HG03469 (cell line): ENCODE measurements around the gene KLF16.

ENCODE experiments used
- ATAC-seq: cut with Tn5 transposase; IDR thresholded peaks from one replicate; pipeline ENCODE4 v1.9.1; 2021; ENCODE audit warnings: mild to moderate bottlenecking, moderate library complexity, moderate number of reproducible peaks; ENCODE audit not compliant: unreplicated experiment

KLF16 gene

GRCh38 chr19:1826557-1827521 is 36.5 kb downstream of the KLF16 start:
- no peak for ATAC-seq

DNA sequence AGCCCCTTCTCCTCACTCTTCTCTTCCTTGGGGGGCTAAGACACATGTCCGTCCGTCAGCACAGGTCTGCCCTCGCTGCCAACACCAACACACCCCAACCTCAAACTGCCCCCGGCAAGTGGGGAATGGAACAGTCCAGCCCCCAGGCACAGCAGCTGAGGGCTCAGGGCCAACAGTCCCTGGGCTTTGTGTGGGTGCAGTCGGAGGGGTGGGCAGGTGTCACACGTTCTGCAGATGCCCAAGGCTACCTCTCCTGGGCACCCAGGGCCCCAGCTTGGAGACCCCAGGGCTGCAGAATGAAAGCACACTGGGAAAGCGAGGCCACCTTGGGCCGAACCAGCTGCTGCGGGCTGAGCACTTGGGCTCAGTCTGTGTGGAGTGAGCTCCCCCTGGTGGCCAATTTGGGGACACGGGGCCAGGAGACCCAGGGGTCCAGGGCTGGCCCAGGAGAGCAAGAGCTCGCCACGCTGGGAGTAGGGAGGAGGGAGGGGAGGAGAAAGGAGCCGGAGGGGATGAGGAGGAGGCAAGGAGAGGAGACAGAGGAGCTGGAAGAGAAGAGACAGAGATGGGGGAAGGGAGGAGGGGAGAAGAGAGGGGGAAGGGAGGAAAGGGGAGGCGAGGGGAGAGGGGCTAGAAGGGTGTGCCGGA is 37.3 kb downstream of the KLF16 start:
- no peak for ATAC-seq

DNA sequence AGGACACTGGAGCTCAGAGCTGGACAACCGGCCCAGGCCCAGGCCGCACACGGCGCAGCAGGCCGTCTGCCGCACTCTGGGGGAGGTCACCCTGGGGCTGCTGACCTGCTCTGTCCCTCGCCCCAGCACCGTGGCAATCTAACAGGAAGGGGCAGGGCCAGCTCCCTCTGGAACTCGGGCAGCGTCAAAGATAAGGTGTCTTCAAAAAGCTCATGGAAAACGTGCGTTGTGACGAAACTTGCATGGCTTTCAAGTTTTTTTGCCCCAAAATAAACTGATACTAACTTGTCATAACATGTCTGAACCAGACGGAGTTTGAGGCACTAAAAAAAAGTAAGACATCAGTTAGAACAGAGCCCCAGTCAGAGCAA is 39.1 kb downstream of the KLF16 start:
- no peak for ATAC-seq

DNA sequence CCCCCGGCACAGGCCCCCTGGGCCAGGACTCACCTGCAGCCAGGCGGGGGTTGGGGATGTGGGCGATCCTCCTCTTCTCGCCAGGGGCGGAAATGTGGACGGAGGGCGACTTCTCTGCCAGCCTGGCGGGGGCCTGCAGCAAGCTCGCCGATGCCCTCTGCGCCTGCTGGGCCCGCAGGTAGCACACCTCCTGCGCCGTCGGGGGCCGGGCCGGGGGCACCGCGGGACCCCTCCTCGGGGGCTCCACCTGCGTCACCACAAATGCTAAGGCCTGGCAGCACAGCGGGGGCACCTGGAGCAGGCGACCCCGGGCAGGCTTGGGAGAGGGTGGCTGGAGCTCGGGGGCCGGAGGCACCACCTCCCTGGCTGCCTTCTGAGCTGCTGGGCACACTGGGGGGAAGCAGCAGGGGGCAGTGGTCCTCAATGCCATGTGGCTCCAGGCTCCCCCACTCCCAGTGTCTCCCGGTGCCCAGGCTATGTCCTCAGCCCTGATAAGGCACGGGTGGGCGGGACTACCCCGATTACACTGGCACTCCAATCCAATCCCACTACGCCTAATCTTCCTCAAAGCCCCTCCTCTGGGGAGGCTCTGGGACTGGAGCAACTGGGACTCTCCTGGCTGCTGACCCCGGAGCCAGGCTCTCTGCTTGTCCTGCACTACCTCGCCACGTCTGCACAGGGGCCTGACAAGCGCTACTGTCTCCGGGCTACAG is 39.7 kb downstream of the KLF16 start:
- no peak for ATAC-seq

GRCh38 chr19:1823020-1823419 is 40.4 kb downstream of the KLF16 start:
- ATAC-seq = no peak

DNA sequence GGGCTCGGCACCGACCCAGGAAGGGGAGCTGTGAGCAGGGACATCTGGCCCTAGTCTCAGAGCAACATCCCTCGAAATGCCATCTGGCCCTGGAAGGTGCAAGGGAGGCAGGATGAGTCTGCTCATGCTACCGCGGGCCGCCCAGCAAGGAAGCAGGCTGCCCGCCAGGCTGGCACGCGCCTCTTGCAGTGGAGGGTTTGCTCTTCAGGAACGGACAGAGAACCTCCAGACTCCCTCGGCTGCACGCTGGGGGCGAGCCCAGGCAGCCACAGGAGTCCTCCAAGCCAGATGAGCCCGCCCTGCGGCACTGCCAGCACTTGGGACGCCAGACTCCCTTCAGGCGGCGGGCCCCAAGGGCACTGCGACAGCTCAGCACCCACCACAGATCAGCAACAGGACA is 41.2 kb downstream of the KLF16 start:
- ATAC-seq = no peak

DNA sequence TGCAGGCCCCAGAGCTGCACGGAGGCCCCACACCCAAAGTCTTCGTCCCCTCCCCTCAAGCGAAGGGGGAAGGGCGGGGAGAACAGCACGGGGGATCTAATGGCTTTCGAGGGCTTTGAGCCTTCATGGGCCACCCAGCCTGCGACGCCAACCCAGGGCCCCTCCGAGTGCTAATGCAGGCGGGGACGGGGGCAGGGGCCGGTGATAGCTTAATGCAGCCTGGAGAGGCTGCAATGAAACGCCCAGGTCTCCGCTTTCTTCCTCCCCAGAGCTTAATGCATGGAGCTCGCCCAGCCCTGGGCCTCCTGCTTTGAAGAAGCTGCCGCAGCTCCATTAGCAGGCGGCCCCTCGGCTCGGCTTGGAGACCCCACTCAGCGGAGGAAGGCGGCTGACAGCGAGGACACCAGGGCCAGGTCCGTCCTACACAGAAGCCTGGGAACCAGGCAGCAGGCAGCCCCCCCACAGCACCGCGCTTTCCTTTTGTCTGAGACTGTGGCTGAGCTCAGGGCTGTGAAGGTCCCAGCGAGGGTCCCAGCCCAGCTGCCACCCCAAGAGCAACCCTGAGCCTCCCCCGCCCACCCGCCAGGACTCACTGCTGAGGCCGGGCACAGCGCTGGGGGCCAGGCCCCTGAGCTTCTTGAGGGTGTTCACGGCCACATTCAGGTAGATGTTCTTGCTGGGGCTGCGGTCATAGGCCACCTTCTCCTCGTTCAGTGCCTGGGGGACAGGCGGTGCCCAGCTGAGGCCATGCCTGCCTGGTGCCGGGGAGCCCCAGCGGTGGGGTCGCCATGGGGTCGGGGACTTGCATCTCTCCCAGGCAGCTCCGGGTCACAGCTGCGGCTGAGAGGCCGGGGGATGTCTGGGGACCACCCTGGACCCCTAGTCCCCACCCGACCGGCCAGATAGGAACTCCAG is 43.8 kb downstream of the KLF16 start:
- ATAC-seq = no peak

GRCh38 chr19:1818549-1819195 is 44.7 kb downstream of the KLF16 start:
- no peak for ATAC-seq

GRCh38 chr19:1817553-1818179 is 45.7 kb downstream of the KLF16 start:
- no peak for ATAC-seq

DNA sequence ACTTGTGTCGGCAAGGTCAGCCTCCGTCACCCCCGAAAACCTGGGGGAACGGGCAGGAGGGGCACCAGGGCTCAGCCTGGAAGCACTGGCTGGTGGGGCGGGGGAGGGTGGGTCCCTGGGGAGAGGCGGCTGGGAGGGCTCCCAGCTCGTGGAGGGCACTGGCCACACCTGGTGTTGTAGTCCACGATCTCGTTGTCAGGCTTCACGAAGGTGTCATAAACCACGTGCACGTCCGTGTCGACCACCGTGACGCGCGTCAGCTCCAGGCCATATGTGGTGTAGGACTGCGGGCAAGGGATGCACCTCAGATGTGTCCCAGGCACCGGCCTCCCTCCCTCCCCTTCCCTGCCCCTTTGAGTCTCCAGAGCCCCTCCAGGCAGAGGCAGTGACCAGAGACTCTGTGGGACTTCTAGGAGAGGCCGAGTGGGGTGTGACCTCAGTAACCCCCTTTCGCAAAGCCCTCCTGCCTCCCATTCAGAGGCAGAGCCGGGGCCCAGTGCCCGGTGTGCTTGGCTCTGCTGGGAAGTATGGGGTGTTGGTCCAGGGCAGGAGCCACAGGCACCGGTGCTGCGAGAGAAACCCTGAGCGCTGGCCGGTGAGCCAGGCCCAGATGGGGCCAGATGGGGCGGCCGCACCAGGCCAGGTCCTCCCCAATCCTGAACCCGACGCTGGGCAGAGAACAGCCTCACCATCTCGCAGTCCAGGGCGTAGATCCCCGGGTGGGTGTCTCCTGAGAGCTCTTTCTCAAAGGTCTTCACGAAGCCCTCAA is 46.7 kb downstream of the KLF16 start:
- no peak for ATAC-seq

DNA sequence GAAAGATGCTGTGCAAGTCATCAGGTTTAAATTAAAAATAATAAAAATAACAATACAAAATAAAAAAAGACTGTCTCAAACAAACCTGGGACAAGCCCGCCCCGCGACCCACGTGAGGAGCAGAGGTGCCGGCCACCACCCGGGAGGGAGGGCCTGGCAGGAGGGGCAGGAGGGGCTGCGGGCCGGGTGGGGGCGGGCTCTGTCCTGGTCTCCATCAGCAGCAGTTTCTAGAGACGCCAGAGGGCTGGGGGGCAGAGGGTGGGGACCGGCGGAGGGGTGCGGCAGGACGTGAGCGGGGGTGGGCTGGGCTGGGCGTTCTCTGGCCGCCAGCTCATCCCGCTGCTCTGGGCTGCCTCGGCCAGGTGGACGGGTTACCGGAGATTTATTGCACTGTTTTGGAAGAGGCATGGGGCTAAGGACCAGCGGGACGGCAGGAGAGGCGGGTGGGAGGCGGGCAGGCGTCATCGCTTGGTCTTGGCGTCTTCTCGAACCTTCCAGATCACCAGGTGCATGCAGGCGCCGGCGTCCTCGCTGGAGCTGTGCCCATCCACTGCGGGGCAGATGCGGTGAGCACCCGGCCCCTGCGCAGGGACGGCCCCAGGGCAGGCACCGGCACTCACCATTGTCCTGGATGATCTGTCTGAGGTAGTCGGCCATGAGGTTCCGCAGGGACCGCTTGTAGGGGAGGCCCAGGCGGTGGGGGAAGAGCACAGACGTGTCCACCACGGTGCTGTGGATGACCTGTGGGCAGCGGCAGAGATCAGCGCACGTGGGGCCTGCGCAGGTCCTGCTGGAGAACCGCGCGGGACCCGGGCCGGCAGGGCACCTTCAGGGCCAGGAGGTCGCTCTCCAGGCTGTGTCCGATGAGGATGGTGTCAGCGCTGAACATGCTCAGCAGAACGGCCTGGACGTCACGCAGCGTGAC is 47.5 kb downstream of the KLF16 start:
- ATAC-seq = no peak

- no peak for ATAC-seq
These were observed 48.4 kb downstream of the KLF16 start for GRCh38 chr19:1814833-1815604.

DNA sequence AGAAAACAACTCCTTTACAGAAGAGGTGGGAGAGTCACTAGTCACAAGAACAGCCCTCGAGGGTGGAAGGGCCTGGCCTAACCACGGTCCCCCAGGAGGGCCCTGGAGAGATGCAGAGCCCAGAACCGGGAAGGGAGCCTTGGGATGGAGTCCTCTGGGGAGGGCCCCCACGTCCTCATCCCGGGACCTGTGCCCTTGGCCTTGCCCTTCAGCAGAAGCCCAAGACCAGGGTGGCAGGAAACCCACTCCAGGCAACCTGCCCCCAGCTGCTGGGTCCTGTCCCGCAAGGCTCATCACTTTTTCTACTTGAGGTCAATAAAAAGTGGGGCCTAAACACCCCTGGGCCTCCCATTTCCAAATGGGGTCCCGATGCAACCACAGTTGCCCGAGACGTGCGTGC is 49.0 kb downstream of the KLF16 start:
- ATAC-seq = no peak

- no peak for ATAC-seq
These were observed 49.9 kb downstream of the KLF16 start for GRCh38 chr19:1813192-1814182.

- peak; percentile 45 for ATAC-seq
These were observed 50.8 kb downstream of the KLF16 start for GRCh38 chr19:1812426-1813191.
